Activated CD4-positive, CD25-positive, alpha-beta regulatory T cell treated with anti-CD3 and anti-CD28 coated beads, Interleukin-2, amount 50 U/mL, for 72 hours (primary cell): ENCODE data around the gene RGS19.
A peak's percentile ranks its signal among the peaks of the same experiment; 100 is the strongest.

Experiments
- DNase-seq: peaks from one replicate; pipeline ENCODE4 v3.0.0; 2021

The RGS19 gene

DNA sequence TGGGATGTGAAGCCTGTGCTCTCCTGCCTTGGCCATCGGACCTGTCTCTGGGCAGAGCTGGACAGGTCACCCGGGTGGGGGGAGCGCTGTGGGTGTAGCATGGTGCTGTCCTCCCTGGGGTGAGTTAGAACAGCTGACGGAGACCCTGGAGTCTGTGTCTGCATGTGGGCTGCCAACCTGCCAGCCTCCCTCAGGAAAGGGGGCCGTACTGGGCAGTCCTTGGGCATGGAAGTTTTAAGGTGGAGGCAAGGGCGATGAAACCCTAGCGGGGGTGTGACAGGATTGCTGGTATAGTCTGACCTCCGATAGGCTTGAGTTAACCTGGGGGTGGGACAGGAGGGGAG lies 32.3 kb downstream of the RGS19 start:
- no peak for DNase-seq

DNA sequence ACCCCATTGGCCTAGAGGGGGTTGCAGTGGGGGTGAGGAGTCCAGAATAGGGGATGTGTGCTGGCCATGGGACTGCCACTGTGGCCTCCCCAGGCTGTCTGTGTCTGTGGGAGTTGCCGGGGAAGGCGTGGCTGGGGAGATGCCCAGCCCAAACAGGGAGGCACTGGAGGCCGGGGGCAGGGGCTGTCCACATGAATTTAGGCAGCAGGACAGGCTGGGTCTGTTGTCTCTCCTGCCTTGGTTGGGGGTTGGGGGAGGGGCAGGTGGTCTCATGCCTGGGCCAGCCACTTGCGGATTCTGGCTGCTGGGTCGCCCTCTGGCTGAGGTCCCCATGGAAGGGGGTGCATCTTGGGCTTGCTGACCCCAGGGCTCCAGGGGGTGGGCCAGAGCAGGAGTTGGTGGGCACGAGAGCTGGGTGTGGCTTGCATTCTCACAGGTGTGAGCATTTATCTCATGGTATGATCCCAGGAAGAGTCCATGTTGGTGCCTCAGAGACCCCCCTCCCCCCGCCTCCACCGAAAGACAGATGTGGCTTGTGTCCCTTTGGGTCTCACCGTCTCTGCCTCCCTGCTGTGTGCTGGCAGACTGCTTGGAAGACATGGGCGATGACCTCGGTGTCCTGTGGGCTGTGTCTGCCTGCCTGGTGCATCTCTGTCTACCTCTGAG lies 33.8 kb downstream of the RGS19 start:
- no peak for DNase-seq

DNA sequence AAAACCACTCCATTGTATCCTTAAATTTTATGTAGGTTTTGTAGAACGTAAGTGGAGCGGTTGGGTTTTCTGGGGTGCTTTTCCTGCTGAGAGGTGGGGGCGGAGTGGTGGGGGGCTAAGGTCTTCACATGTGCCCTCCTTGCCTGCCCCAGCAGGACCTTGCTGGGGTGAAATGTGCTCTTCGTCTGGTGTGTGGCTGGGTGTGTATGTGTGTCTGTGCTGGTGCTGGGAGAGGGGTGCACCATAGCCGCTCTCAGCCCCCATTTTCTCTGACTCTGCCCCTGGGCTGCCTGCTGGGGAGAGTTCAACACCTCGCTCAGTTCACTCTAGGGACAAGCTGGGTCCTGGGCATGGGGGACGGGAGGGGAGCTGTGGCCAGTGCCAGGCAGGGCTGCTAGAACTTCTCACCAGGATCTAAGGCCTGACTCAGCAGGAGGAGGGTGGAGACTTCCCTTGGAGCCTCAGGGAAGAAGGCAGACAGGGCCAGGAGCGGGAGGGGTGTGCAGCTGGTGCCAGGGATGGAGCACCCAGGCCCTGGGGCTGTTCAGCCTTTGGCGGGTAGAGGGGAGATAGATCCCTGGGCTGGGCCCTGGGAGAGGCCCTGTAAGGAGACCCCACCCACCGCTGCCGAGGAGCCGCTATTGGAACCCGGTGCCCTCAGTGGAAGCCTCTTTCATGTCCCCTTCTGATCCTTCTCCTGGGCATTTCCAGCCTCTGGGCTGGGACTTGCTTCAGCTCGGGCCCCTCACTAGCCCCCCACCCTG lies 34.7 kb downstream of the RGS19 start:
- DNase-seq: no peak

GRCh38 chr20:64043768-64044167 lies 35.5 kb downstream of the RGS19 start:
- DNase-seq: no peak

- DNase-seq: peak; percentile 41
These were observed 37.1 kb downstream of the RGS19 start for GRCh38 chr20:64042054-64042781.

- no peak for DNase-seq
These were observed 37.6 kb downstream of the RGS19 start for GRCh38 chr20:64041781-64042053.

DNA sequence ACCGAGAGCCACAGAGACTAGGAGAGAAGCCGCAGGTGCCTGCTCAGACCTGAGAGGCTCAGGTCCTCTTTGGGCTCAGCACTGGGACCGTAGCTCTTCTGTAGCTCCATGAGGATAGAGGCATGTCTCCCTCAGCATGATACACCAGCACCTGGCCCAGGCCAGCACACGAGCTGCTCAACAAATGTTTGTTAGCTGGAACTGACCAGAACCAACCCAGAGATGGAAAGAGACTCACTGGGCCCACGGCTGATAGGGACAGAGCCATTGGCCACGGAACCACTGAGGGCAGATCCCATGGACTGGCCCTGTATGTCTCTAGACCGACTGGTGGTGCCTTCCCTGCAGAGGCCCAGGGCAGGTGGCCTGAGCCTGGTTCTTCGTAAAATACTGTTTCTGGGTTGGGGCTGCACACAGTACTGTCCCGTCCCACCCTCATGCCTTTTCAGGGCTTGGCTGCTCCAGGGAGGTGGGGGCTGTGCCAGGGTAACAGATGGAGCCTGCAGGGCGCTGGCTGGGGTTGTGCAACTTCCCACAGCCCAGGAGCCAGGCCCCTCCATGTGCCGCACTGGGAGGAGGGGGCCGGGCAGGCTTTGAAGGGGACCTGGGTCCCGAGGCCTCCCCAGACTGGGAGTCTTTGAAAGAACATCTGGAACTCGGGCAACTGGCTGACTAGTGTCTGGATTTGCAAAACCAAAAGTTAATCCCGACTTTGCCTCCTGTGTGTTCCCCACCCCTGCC lies 38.1 kb downstream of the RGS19 start:
- peak; percentile 29 for DNase-seq

- peak; percentile 30 for DNase-seq
These were observed 38.9 kb downstream of the RGS19 start for GRCh38 chr20:64040231-64041039.

DNA sequence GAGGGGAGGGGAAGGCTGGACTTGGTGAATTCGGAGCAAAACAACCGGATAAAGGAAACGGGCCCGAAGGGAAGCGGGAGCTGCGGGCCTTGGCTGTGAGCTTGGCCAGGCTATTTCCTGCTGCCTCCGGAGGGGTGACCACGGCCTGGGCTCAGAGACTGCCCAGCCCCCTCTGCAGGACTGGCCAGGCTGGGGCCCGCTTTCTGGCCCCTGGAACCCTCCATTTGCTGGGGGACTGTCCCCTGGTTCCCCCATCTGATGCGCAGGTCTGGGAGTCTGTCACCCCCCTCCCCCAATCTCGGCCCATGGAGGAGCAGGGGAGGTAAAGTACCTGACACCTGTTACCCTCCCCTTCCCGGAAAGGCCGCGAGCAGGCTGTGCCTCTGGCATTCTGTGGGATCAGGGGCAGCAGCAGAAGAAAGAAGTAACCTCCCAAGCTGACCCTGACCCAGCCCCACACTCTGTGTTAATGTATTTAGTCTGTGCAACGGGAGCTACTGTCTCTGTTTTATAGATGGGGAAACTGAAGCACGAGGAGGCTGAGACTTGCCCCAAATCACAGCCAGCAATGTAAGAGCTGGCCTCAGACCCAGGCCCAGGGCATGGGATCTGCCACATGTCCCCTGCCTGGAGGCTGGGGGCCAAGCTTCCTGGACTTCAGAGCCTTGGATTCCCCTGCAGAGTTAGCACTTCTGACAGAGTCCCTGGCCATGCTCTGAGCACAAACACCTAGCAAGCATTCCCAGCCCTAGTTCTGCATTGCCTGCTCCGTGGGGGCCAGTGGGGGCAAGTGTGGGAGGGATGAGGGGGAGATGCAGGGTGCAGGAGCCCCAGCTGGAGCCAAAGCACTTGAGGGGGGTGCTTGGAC lies 39.8 kb downstream of the RGS19 start:
- DNase-seq: no peak

- peak; percentile 78 for DNase-seq
These were observed 40.6 kb downstream of the RGS19 start for GRCh38 chr20:64038565-64039292.

GRCh38 chr20:64038224-64038564 lies 41.1 kb downstream of the RGS19 start:
- no peak for DNase-seq

DNA sequence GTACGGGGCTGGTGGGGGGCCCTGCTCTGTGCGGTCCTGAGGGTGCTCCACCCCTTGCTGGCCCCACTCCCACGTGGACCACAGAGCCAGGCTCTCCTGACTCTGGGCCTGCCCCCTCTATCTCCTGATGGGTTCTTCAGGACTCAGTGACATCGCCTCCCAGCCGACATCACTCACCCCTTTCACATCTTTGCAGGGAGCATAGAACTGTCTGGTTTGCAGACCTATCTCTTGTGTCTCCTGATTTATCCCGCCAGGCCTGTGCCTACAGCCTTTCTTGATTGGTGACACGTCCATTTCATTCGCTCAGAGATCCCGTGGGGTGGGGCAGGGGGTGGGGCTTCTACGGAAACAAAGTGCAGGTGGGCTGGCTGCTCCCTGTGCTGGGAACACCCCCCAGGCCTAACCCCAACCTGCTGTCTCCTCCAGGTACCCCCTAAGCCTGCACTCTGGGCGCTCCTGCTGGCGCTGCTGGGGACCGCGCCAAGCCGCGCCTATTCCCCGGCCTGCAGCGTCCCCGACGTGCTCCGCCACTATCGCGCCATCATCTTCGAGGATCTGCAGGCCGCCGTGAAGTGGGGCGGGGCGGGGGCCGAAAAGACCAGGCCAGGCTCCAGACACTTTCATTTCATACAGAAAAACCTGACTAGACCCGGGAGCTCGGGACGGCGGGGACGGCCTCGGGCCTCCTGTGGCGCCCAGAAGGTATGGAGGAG lies 41.7 kb downstream of the RGS19 start:
- DNase-seq: no peak

- DNase-seq: no peak
These were observed 42.2 kb downstream of the RGS19 start for GRCh38 chr20:64037199-64037497.

DNA sequence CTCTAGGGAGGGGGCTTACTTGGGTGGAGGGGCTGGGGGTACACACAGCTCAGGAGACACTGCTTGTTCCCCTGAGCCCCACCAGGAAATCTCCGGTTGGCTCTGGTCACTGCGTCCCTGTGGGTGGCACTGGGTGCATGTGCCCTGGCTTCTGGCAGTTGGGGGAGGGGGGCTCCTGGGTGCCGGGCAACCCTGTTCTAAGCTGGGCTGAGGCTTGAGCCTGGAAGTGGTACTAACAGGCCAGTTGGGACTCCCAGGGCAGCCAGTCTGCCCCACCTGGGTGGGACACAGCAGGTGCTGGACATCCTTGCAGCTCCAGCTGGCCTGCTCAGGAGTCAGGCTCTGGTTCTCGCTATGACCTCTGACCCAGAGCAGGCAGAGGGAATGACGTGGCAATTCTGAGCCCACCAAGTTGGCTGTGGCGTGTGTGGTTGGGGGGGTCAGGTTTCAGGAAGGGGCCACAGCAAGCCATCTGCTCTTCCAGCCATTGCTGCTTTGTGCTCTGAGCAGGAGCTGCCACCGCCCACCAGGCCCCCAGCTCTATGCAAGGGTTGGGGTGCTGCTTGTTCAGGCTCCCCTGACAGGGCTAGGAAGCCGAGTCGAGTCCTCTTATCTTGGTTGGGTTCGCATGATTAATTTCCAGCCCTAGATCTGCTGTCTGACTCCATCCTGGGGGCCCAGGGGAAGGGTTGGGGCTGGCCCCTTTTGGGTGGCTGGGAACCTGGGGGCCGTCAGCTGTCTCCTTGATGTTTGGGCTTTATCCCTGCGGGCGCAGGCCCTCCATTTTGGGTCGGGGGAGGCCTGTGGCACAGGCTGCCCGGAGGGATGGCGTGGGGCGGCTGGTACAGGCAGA lies 42.7 kb downstream of the RGS19 start:
- DNase-seq: no peak

- DNase-seq: no peak
These were observed 43.4 kb downstream of the RGS19 start, which contains the start of gene C20orf204 for GRCh38 chr20:64035933-64036345. Gene C20orf204 (plus strand): TSS chr20:64036182. CDS start chr20:64036324, 142 bp downstream.

GRCh38 chr20:64035066-64035932 lies 44.0 kb downstream of the RGS19 start:
- peak; percentile 42 for DNase-seq

- DNase-seq: peak; percentile 28
These were observed 45.3 kb downstream of the RGS19 start for GRCh38 chr20:64033981-64034493.
